Neural cell (in vitro differentiated cells): Measurements from ENCODE around the gene UNC5C. TPM values are rescaled to one million over a fixed set of nuclear protein-coding genes. Genes with fewer than 3 reads are reported as not detected.

Source experiments
- H2AFZ ChIP-seq: fragments of 200-600, 300-800 bp; sonication (generic), shearing (Covaris generic); 2 replicates; pipeline ENCODE4 v1.6.0; 2014; ENCODE audit warnings: low read depth, mild to moderate bottlenecking, antibody characterized with exemption, low read length, moderate library complexity
- H3F3A ChIP-seq: fragments of 200-600 bp; shearing (Covaris generic); 2 replicates; pipeline ENCODE4 v1.6.1; 2016; ENCODE audit warnings: mild to moderate bottlenecking, moderate library complexity, mixed read lengths, antibody characterized with exemption, low read length; ENCODE audit not compliant: insufficient read depth, poor library complexity, severe bottlenecking
- H3K27ac ChIP-seq: fragments of 200-600, 300-800 bp; sonication (generic), shearing (Covaris generic); 2 replicates; pipeline ENCODE4 v1.5.1; 2014; ENCODE audit warnings: mild to moderate bottlenecking, low read length, moderate library complexity
- H3K27me3 ChIP-seq: fragments of 300-800, 200-600 bp; sonication (generic), shearing (Covaris generic); 2 replicates; pipeline ENCODE4 v1.6.0; 2014; ENCODE audit warnings: mild to moderate bottlenecking, low read depth, low read length, moderate library complexity; ENCODE audit not compliant: insufficient read depth
- H3K36me3 ChIP-seq: fragments of 300-800, 200-600 bp; sonication (generic), shearing (Covaris generic); 2 replicates; pipeline ENCODE4 v1.5.1; 2014; ENCODE audit warnings: mild to moderate bottlenecking, antibody characterized with exemption, low read length, moderate library complexity; ENCODE audit not compliant: insufficient read depth
- H3K4me2 ChIP-seq: fragments of 300-800, 200-600 bp; sonication (generic), shearing (Covaris generic); 2 replicates; pipeline ENCODE4 v1.6.0; 2014; ENCODE audit warnings: mild to moderate bottlenecking, low read length
- H3K4me3 ChIP-seq: fragments of 300-800, 200-600 bp; sonication (generic), shearing (Covaris generic); 2 replicates; pipeline ENCODE4 v1.5.1; 2014; ENCODE audit warnings: mild to moderate bottlenecking, low read length, moderate library complexity
- H3K79me2 ChIP-seq: fragments of 200-600 bp; shearing (Covaris generic); replicated peaks from 2 replicates; pipeline ENCODE4 v1.6.0; 2014; ENCODE audit warnings: mild to moderate bottlenecking, low read length, moderate library complexity; ENCODE audit not compliant: insufficient read depth
- H3K9ac ChIP-seq: fragments of 300-800, 200-600 bp; sonication (generic), shearing (Covaris generic); 2 replicates; pipeline ENCODE4 v1.6.1; 2016; ENCODE audit warnings: mild to moderate bottlenecking, low read length, mixed read lengths
- H3K9me2 ChIP-seq: fragments of 200-600 bp; shearing (Covaris generic); 2 replicates; pipeline ENCODE4 v1.6.1; 2016; ENCODE audit warnings: mild to moderate bottlenecking, low read length, mixed read lengths; ENCODE audit not compliant: insufficient read depth
- H3K9me3 ChIP-seq: fragments of 200-600, 300-800 bp; sonication (generic), shearing (Covaris generic); 2 replicates; pipeline ENCODE4 v1.6.1; 2016; ENCODE audit warnings: mild to moderate bottlenecking, mixed run types, low read length, moderate library complexity, mixed read lengths
- H4K20me1 ChIP-seq: fragments of 200-600 bp; shearing (Covaris generic); 2 replicates; pipeline ENCODE4 v1.6.1; 2016; ENCODE audit warnings: mild to moderate bottlenecking, mixed run types; ENCODE audit not compliant: insufficient read depth
- EP300 ChIP-seq: fragments of 450-650 bp; conservative IDR thresholded peaks from 2 replicates; pipeline ENCODE4 v1.6.1; 2014; ENCODE audit warnings: antibody characterized with exemption, mild to moderate bottlenecking, moderate library complexity; ENCODE audit not compliant: poor library complexity, severe bottlenecking
- EZH2 ChIP-seq: fragments of 200-600, 300-800 bp; shearing (Covaris generic), sonication (generic); IDR thresholded peaks from 2 replicates; pipeline ENCODE4 v1.6.1; 2014; ENCODE audit warnings: antibody characterized with exemption, low read length, borderline replicate concordance, mild to moderate bottlenecking; ENCODE audit not compliant: insufficient read depth, poor library complexity, severe bottlenecking
- MXI1 ChIP-seq: fragments of 450-650 bp; conservative IDR thresholded peaks from 2 replicates; pipeline ENCODE4 v1.6.1; 2014; ENCODE audit warnings: antibody characterized with exemption, mild to moderate bottlenecking; ENCODE audit not compliant: poor library complexity, severe bottlenecking
- POLR2AphosphoS5 ChIP-seq: IDR thresholded peaks from 2 replicates; pipeline ENCODE4 v1.6.1; 2012
- RAD21 ChIP-seq: fragments of 450-650 bp; conservative IDR thresholded peaks from 2 replicates; pipeline ENCODE4 v1.6.1; 2014; ENCODE audit warnings: antibody characterized with exemption, mild to moderate bottlenecking, moderate library complexity
- SMC3 ChIP-seq: fragments of 450-650 bp; conservative IDR thresholded peaks from 2 replicates; pipeline ENCODE4 v1.6.1; 2014; ENCODE audit warnings: antibody characterized with exemption, mild to moderate bottlenecking, moderate library complexity; ENCODE audit not compliant: poor library complexity
- TAF1 ChIP-seq: IDR thresholded peaks from 2 replicates; pipeline ENCODE4 v1.6.1; 2012; ENCODE audit warnings: low read depth
- polyA plus RNA-seq: library from polyadenylated mRNA; depleted of rRNA; stranded (reverse); fragments of >200 nt; gene quantifications from 2 replicates; pipeline ENCODE4 v1.2.3, GENCODE V29; 2014
- TF ChIP-seq, protein P1 (sequence below): IDR thresholded peaks from 2 replicates; pipeline ENCODE4 v1.6.1; 2012; ENCODE audit warnings: borderline replicate concordance
- TF ChIP-seq, protein P2 (sequence below): fragments of 450-650 bp; IDR thresholded peaks from 2 replicates; pipeline ENCODE4 v1.5.1; 2014; ENCODE audit warnings: antibody characterized with exemption, mild to moderate bottlenecking, moderate library complexity; ENCODE audit not compliant: poor library complexity, severe bottlenecking

Gene UNC5C
- polyA plus RNA-seq, 1 donor from 2014 or later = 0.56 TPM

DNA sequence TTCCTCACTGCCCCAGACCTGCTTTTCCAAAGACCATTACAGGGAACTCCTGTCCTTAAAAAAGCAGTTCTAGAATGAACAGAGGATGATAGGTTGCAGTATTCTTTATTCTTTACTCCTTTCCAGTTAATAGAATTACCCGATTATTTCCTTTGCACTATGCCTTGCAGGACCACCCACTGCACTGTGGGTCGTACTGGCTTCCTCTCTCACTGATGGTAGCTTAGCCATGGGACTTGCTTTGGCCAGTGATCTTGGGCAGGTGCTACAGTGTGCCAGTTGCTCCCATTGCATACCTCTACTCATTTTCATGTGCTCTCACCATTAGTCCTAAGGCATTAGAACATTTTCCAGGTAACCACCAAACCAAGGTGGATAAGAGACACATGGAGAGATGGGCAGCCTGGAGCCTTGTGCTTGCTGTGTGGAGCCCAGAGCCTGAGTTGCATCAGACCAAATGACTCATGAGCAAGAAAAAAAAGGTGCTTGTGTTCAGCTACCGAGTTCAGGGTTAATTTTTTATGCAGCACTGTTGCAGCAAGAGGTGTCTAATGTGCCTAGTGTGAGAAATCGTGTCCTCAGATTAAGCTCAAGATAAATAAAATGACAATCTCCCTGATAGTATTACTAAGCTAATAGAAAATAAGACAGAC lies 7.6 kb upstream of the UNC5C start:
- H3K9me2 ChIP-seq = no peaks in the 10 kb centered on the region
- no peaks in the 10 kb centered on the region for H3K9me3 ChIP-seq
- no peaks in the 10 kb centered on the region for H3F3A ChIP-seq
- TF ChIP-seq TAF1 (no peak), SMC3 (no peak), EZH2 (no peak), POLR2AphosphoS5 (no peak), EP300 (no peak), RAD21 (no peak), MXI1 (no peak)
- TF ChIP-seq, protein P1, sequence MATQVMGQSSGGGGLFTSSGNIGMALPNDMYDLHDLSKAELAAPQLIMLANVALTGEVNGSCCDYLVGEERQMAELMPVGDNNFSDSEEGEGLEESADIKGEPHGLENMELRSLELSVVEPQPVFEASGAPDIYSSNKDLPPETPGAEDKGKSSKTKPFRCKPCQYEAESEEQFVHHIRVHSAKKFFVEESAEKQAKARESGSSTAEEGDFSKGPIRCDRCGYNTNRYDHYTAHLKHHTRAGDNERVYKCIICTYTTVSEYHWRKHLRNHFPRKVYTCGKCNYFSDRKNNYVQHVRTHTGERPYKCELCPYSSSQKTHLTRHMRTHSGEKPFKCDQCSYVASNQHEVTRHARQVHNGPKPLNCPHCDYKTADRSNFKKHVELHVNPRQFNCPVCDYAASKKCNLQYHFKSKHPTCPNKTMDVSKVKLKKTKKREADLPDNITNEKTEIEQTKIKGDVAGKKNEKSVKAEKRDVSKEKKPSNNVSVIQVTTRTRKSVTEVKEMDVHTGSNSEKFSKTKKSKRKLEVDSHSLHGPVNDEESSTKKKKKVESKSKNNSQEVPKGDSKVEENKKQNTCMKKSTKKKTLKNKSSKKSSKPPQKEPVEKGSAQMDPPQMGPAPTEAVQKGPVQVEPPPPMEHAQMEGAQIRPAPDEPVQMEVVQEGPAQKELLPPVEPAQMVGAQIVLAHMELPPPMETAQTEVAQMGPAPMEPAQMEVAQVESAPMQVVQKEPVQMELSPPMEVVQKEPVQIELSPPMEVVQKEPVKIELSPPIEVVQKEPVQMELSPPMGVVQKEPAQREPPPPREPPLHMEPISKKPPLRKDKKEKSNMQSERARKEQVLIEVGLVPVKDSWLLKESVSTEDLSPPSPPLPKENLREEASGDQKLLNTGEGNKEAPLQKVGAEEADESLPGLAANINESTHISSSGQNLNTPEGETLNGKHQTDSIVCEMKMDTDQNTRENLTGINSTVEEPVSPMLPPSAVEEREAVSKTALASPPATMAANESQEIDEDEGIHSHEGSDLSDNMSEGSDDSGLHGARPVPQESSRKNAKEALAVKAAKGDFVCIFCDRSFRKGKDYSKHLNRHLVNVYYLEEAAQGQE = no peak
- TF ChIP-seq, protein P2, sequence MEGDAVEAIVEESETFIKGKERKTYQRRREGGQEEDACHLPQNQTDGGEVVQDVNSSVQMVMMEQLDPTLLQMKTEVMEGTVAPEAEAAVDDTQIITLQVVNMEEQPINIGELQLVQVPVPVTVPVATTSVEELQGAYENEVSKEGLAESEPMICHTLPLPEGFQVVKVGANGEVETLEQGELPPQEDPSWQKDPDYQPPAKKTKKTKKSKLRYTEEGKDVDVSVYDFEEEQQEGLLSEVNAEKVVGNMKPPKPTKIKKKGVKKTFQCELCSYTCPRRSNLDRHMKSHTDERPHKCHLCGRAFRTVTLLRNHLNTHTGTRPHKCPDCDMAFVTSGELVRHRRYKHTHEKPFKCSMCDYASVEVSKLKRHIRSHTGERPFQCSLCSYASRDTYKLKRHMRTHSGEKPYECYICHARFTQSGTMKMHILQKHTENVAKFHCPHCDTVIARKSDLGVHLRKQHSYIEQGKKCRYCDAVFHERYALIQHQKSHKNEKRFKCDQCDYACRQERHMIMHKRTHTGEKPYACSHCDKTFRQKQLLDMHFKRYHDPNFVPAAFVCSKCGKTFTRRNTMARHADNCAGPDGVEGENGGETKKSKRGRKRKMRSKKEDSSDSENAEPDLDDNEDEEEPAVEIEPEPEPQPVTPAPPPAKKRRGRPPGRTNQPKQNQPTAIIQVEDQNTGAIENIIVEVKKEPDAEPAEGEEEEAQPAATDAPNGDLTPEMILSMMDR = no peak
- no peak overlapping the region for H3K9ac ChIP-seq
- no peak overlapping the region for H3K4me3 ChIP-seq
- no peak overlapping the region for H3K27ac ChIP-seq
- H3K27me3 ChIP-seq = peaks cover 11% of the 10 kb centered on the region
- no peaks in the 10 kb centered on the region for H3K36me3 ChIP-seq
- H2AFZ ChIP-seq = no peak overlapping the region
- H3K4me2 ChIP-seq = no peak overlapping the region
- no peaks in the 10 kb centered on the region for H3K79me2 ChIP-seq
- no peaks in the 10 kb centered on the region for H4K20me1 ChIP-seq

DNA sequence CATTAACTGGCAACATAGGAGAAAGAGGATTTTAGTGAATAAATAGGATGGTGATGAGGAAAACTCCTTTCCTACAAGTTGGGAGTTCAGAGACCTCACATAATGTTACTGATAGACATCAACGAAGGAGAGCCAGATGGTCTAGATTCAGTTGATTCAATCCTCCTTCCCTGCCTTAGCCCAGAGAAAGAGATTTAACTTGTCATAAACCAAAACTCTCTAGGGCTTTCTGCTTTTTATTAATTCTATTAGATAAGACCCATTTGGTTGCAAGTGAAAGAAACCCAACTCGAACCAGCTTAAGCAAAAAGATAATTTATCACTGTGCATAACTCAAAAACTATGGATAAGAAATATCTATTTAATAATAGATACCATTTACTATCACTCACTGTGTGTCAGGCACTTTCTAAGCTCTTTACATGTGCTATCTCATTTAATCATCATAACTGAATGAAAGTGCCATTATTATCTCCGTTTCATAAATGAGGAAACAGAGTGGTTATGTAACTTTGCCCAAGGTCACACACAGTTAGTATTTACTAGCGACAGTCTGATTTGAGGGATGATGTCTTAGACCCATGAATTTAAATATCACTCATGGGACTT lies 4.3 kb upstream of the UNC5C start:
- no peaks in the 10 kb centered on the region for H3K79me2 ChIP-seq
- no peak overlapping the region for H3K4me3 ChIP-seq
- no peaks in the 10 kb centered on the region for H4K20me1 ChIP-seq
- H3K36me3 ChIP-seq = no peaks in the 10 kb centered on the region
- H3K27ac ChIP-seq = no peak overlapping the region
- H3K4me2 ChIP-seq = no peak overlapping the region
- no peak overlapping the region for H2AFZ ChIP-seq
- TF ChIP-seq, protein P1 = no peak
- TF ChIP-seq, protein P2 = no peak
- TF ChIP-seq RAD21 = no peak
- TF ChIP-seq TAF1 = no peak
- no peak for TF ChIP-seq EZH2
- TF ChIP-seq MXI1 = no peak
- no peak for TF ChIP-seq EP300
- TF ChIP-seq SMC3 = no peak
- no peak for TF ChIP-seq POLR2AphosphoS5
- peaks cover 44% of the 10 kb centered on the region for H3K27me3 ChIP-seq
- no peaks in the 10 kb centered on the region for H3K9me2 ChIP-seq
- H3F3A ChIP-seq = no peaks in the 10 kb centered on the region
- no peak overlapping the region for H3K9ac ChIP-seq
- no peaks in the 10 kb centered on the region for H3K9me3 ChIP-seq
